HFFc6 (cell line): Measurements from ENCODE around the gene TENT4B. TPM values are rescaled to one million over a fixed set of nuclear protein-coding genes. Genes with fewer than 3 reads are reported as not detected.

Source experiments
- DNase-seq: peaks from one replicate; pipeline ENCODE4 v3.0.0-alpha.2; 2018
- H3K27ac Mint-ChIP-seq: 2 replicates; pipeline ENCODE4 v1.8.0; 2020; ENCODE audit warnings: mild to moderate bottlenecking, mixed read lengths
- H3K27me3 Mint-ChIP-seq: 2 replicates; pipeline ENCODE4 v1.8.0; 2021; ENCODE audit warnings: mild to moderate bottlenecking, moderate library complexity, mixed read lengths; ENCODE audit not compliant: insufficient read depth
- H3K36me3 Mint-ChIP-seq: 2 replicates; pipeline ENCODE4 v1.8.0; 2021; ENCODE audit warnings: low read depth, mixed read lengths
- H3K4me1 Mint-ChIP-seq: 2 replicates; pipeline ENCODE4 v1.8.0; 2020; ENCODE audit warnings: low read depth, mixed read lengths
- H3K4me3 Mint-ChIP-seq: 2 replicates; pipeline ENCODE4 v1.8.0; 2020; ENCODE audit warnings: mild to moderate bottlenecking, moderate library complexity, mixed read lengths
- H3K9me3 Mint-ChIP-seq: 2 replicates; pipeline ENCODE4 v1.8.0; 2020; ENCODE audit warnings: mild to moderate bottlenecking, mixed read lengths
- long read RNA-seq: library from polyadenylated mRNA; unstranded; transcript quantifications from one replicate; pipeline ENCODE4 v2.0.0, GENCODE V29; 2019
- total RNA-seq, 6 experiments: library from RNA; stranded (reverse); fragmentation: NEBNext Ultra II Directional; extraction: Animal tissue kit (Norgen Biotek cat#: 25700); gene quantifications; 2 replicates in 1 of 6; 3 replicates in 5 of 6; pipeline ENCODE4 v1.2.3, GENCODE V29; 2021
- TF ChIP-seq, protein P1 (sequence below): fragments of 200-600 bp; sonication (generic); IDR thresholded peaks from 2 replicates; pipeline ENCODE4 v1.5.0; 2021; ENCODE audit warnings: antibody characterized with exemption, mild to moderate bottlenecking

Gene TENT4B
- 10 to 100 TPM; 19.4 to 23.0 (median 21.6) TPM for total RNA-seq
- long read RNA-seq, partial matches to known transcripts = 5 of 22 reads
- long read RNA-seq, other reads (novel, unspliced or antisense) = 17 of 22 reads

DNA sequence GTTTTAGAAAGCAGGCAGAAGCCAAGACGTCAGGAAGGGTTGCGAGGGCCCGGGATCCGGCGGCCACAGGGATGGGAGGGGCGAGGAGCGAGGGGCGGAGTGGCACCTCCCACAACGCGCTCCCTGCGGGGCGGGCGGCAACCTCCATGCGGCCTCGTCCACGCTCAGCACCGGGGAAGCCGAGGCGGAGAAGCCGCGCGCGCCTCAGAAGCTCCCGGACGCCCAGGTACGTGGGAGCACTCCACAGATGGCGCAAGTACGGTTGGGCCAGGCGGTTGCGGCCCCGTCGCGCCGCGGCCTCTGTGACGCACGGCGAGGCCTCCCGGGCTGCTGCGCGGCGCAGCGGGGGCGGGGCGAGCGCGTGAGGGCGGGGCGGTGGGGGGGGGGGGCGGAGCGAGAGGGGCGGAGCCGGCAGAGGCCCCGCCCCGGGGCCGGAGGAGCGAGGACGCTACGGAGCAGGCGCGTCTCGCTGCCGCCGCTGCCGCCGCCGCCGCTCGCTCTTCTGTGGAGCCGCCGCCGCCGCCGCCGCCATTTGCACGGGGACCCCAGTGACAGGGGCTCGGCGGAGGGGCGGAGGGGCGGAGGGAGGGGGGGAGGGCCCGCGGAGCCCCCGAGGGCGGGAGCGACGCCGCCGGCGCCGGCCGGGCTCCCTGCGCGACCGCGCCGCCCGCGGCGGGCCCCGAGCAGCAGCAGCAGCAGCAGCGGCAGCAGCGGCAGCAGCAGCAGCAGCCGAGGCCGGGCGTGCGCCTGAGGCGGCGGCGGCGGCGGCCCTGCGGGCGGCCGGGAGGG, at the start of gene TENT4B:
Gene TENT4B, plus strand, starts transcription at position 500 of the 789 bp plus-strand sequence. CDS start 316 bp downstream, outside the sequence.
- Mint-ChIP-seq H3K9me3 (no peaks in the 10 kb centered on the region), H3K36me3 (peaks cover 16% of the 10 kb centered on the region; the same call in 1 of the 2 replicates), H3K4me3 (peak within 1 kb of the TSS; percentile 91), H3K27me3 (no peaks in the 10 kb centered on the region; the same call in 1 of the 2 replicates), H3K4me1 (peaks cover 37% of the 10 kb centered on the region), H3K27ac (peak within 1 kb of the TSS; percentile 94)
- DNase-seq = peak; percentile 75
- TF ChIP-seq, protein P1, sequence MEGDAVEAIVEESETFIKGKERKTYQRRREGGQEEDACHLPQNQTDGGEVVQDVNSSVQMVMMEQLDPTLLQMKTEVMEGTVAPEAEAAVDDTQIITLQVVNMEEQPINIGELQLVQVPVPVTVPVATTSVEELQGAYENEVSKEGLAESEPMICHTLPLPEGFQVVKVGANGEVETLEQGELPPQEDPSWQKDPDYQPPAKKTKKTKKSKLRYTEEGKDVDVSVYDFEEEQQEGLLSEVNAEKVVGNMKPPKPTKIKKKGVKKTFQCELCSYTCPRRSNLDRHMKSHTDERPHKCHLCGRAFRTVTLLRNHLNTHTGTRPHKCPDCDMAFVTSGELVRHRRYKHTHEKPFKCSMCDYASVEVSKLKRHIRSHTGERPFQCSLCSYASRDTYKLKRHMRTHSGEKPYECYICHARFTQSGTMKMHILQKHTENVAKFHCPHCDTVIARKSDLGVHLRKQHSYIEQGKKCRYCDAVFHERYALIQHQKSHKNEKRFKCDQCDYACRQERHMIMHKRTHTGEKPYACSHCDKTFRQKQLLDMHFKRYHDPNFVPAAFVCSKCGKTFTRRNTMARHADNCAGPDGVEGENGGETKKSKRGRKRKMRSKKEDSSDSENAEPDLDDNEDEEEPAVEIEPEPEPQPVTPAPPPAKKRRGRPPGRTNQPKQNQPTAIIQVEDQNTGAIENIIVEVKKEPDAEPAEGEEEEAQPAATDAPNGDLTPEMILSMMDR = no peak

DNA sequence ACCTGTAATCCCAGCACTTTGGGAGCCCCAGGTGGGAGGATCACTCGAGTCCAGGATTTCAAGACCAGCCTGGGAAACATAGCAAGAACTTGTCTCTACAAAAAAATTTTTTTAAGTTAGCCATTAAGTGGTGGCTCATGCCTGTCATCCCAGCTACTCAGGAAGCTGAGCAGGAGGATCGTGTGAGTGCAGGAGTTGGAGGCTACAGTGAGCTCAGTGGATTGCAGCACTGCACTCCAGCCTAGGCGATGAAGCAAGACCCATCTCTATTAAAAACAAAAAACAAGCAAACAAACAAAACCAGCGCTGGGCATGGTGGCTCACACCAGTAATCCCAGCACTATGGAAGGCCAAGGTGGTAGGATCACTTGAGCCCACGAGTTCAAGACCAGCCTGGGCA, 49.3 kb upstream of the TENT4B start:
- Mint-ChIP-seq H3K27ac (peak overlapping the region; percentile 64), H3K4me1 (peaks cover 33% of the 10 kb centered on the region), H3K9me3 (no peaks in the 10 kb centered on the region), H3K27me3 (no peaks in the 10 kb centered on the region), H3K4me3 (no peak overlapping the region), H3K36me3 (peaks cover 32% of the 10 kb centered on the region)
- DNase-seq = peak; percentile 49
- TF ChIP-seq, protein P1 = no peak

DNA sequence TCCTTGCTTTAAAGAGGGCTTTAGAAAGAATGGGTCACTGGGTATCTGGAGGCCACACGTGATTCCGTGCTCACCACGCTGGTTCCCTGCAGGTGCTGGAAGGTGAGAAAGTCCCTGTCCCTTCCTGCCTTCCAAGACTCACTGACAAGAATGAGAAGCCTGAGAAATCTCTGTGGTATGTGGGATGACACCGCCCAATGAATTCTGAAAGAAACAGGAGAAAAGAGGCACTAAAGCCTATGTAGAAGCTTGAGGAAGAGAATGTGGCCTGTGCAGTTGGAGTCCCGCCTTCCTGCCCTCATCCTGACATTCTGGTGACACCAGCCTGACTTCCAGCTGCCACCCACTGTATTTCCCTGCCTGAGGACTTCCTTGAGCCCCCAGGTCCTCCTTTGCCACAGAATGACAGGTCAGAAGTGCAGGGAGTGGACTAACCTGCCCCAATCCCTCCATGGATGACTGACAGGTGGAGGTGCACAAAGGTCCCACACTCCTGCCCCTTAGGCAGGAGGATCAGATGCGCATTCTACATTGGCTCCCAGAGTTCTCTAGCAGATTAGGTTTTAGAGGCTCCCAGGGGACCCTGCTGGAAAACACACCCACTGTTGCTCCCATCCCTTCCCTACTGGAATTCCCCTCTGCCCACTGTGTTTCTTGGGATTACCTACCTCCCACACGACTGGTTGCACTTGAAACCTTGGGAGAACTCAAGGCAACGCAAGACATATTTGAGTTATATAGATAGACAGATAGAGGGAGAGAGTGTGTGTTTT, 38.6 kb upstream of the TENT4B start:
- Mint-ChIP-seq H3K27me3 (peaks cover 6% of the 10 kb centered on the region; the same call in 1 of the 2 replicates), H3K27ac (peak overlapping the region; percentile 49; the same call in 1 of the 2 replicates), H3K4me1 (peaks cover 9% of the 10 kb centered on the region), H3K36me3 (no peaks in the 10 kb centered on the region), H3K4me3 (no peak overlapping the region), H3K9me3 (no peaks in the 10 kb centered on the region)
- TF ChIP-seq, protein P1 = no peak
- peak; percentile 30 for DNase-seq

DNA sequence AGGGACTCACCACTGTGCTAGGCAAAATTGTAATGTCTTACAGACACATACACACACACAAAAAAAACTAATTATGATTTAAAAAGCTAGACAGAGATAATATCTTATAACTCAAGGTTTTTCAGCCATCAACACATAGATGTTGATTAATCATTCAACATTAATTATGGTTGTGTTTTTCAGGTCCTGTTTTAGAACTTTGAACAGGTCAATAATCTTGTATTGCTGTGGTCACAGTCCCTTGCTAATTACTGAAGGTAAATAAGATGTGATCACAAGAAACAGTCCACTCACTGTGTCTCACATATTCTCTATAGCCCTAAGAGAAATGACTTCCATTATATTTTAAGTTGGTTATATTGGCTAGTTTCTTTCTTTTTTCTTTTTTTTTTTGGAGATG, 32.4 kb upstream of the TENT4B start:
- Mint-ChIP-seq H3K4me3 (no peak overlapping the region), H3K36me3 (peaks cover 5% of the 10 kb centered on the region; the same call in 1 of the 2 replicates), H3K4me1 (no peaks in the 10 kb centered on the region), H3K27me3 (peaks cover 20% of the 10 kb centered on the region), H3K27ac (no peak overlapping the region), H3K9me3 (no peaks in the 10 kb centered on the region)
- TF ChIP-seq, protein P1 = no peak
- DNase-seq = no peak

DNA sequence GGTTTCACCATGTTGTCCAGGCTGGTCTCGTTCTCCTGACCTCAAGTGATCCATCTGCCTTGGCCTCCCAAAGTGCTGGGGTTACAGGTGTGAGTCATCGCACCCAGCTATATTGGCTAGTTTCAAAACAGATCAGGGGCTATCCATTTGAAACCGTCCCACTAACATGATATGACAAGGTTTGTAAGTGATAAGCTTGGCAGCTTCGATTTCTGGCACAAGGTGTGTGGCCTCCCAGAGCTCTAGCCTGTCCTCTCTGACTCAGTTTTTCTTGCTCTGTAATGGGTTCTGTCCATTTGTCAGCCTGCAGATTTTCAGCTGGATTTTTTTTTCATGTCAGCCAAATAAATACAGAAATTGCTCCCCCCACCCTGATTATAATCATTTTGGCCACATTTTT, 31.8 kb upstream of the TENT4B start:
- peaks cover 20% of the 10 kb centered on the region for H3K27me3 Mint-ChIP-seq
- DNase-seq = no peak

More for the DNA sequence above, 31.8 kb upstream of the TENT4B start:
- no peak overlapping the region for H3K4me3 Mint-ChIP-seq
- H3K27ac Mint-ChIP-seq = no peak overlapping the region
- H3K36me3 Mint-ChIP-seq = peaks cover 5% of the 10 kb centered on the region; the same call in 1 of the 2 replicates
- no peaks in the 10 kb centered on the region for H3K9me3 Mint-ChIP-seq
- TF ChIP-seq, protein P1 = no peak
- H3K4me1 Mint-ChIP-seq = no peaks in the 10 kb centered on the region
